OCI-LY1 (cell line): ENCODE data around the gene GALNT10.

Source experiments
- EZH2 ChIP-seq: fragments of 200-600 bp; sonication (generic), shearing (Covaris generic); IDR thresholded peaks from 2 replicates; pipeline ENCODE4 v1.8.0; 2017; ENCODE audit warnings: borderline replicate concordance, mixed run types, mild to moderate bottlenecking, antibody characterized with exemption, low read length, moderate library complexity, mixed read lengths
- TF ChIP-seq, protein P1 (sequence below): fragments of 200-600 bp; sonication (generic), shearing (Covaris generic); IDR thresholded peaks from 2 replicates; pipeline ENCODE4 v1.5.1; 2017; ENCODE audit warnings: mild to moderate bottlenecking, antibody characterized with exemption, low read length, moderate library complexity, mixed read lengths

DNA sequence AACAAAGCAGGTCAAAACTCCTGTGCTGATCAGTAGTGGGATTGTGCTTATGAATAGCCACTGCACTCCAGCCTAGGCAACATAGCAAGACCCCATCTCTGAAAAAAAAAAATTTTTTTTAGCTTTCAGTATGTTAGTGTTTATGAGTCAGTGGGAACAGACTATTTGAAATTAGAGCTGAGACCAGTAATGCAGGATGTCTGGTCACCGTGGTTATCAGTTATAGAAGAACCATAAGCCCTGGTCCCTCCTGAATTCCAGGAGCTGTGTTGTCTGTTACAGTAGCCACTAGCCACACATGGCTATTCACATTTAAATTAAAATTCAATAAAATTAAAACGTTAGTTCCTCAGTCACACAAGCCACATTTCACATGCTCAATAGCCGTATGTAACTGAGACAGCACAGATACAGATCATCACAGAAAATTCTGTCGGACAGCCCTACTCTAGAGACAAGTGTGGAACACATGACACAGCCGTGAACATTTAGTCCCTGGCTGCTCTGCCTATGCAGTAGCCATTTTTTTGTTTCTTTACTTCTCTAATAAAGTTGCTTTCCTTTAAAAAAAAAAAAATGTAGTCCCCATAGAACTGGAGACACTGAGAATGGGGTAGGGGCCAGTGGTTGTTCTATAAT, 159.2 kb downstream of the GALNT10 start:
- TF ChIP-seq EZH2 = no peak
- TF ChIP-seq, protein P1, sequence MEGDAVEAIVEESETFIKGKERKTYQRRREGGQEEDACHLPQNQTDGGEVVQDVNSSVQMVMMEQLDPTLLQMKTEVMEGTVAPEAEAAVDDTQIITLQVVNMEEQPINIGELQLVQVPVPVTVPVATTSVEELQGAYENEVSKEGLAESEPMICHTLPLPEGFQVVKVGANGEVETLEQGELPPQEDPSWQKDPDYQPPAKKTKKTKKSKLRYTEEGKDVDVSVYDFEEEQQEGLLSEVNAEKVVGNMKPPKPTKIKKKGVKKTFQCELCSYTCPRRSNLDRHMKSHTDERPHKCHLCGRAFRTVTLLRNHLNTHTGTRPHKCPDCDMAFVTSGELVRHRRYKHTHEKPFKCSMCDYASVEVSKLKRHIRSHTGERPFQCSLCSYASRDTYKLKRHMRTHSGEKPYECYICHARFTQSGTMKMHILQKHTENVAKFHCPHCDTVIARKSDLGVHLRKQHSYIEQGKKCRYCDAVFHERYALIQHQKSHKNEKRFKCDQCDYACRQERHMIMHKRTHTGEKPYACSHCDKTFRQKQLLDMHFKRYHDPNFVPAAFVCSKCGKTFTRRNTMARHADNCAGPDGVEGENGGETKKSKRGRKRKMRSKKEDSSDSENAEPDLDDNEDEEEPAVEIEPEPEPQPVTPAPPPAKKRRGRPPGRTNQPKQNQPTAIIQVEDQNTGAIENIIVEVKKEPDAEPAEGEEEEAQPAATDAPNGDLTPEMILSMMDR = no peak
